Natural killer cell (primary cell): Measurements from ENCODE around the gene PRDM11. TPM values are rescaled to one million over a fixed set of nuclear protein-coding genes. Genes with fewer than 3 reads are reported as not detected.

Source experiments
- ATAC-seq, 3 donors: fragments of 150-1000 bp in 2 of 3; fragments of 200-7000 bp in 1 of 3; cut with Tn5 transposase; 1 replicate in 1 of 3; 2 replicates in 2 of 3; pipeline ENCODE4 v1.10.0; 2021; ENCODE audit warnings: mild to moderate bottlenecking in 2 of 3, moderate library complexity in 2 of 3
- DNase-seq, 2 donors: peaks; one replicate each; pipeline versions ENCODE4 v3.0.0 to v3.0.0-alpha.2; 2013 to 2021; ENCODE audit warnings: mixed read lengths in 1 of 2
- H3K27ac ChIP-seq: one replicate; pipeline ENCODE4 v1.5.1; 2013; ENCODE audit warnings: mild to moderate bottlenecking, low read length
- H3K27me3 ChIP-seq: one replicate; pipeline ENCODE4 v1.6.1; 2013; ENCODE audit warnings: low read length; ENCODE audit not compliant: control insufficient read depth, insufficient read depth
- H3K36me3 ChIP-seq: one replicate; pipeline ENCODE4 v1.6.1; 2013; ENCODE audit warnings: low read length; ENCODE audit not compliant: control insufficient read depth, insufficient read depth
- H3K4me1 ChIP-seq: one replicate; pipeline ENCODE4 v1.6.1; 2013; ENCODE audit warnings: low read length; ENCODE audit not compliant: control insufficient read depth, insufficient read depth
- H3K4me3 ChIP-seq: one replicate; pipeline ENCODE4 v1.5.1; 2013; ENCODE audit warnings: low read length
- H3K9me3 ChIP-seq: one replicate; pipeline ENCODE4 v1.6.1; 2013; ENCODE audit warnings: low read length; ENCODE audit not compliant: control insufficient read depth, insufficient read depth
- H3K27ac Mint-ChIP-seq, 2 donors: one replicate each; pipeline ENCODE4 v1.8.0; 2022; ENCODE audit warnings: mild to moderate bottlenecking in 2 of 2, mixed read lengths in 2 of 2, moderate library complexity in 1 of 2
- H3K27me3 Mint-ChIP-seq, 2 donors: one replicate each; pipeline ENCODE4 v1.8.0; 2022; ENCODE audit warnings: low read depth in 2 of 2, mixed read lengths in 2 of 2
- H3K36me3 Mint-ChIP-seq: one replicate; pipeline ENCODE4 v1.8.0; 2022; ENCODE audit warnings: mixed read lengths
- H3K4me1 Mint-ChIP-seq, 2 donors: one replicate each; pipeline ENCODE4 v1.8.0; 2022; ENCODE audit warnings: mixed read lengths in 2 of 2
- H3K4me3 Mint-ChIP-seq: one replicate; pipeline ENCODE4 v1.8.0; 2022; ENCODE audit warnings: mild to moderate bottlenecking, moderate library complexity, mixed read lengths
- H3K9me3 Mint-ChIP-seq, 2 donors: one replicate each; pipeline ENCODE4 v1.8.0; 2022; ENCODE audit warnings: mixed read lengths in 2 of 2
- WGBS: methylation state at CpG from one replicate; pipeline ENCODE4 v1.1.7; 2013; ENCODE audit warnings: missing lambda C conversion rate; ENCODE audit not compliant: insufficient coverage; 5-methylcytosine and 5-hydroxymethylcytosine counted together
- intact Hi-C: fragments of 100-400 bp; cut with micrococcal nuclease; formaldehyde crosslinking; loops from one replicate; pipeline ENCODE4 v1.14.2; 2022
- total RNA-seq, 4 donors: library from RNA; stranded (reverse); fragments of 120-200 nt in 1 of 4; gene quantifications; one replicate each; pipeline versions ENCODE4 v1.2.3 to v1.2.4, GENCODE V29; 2013 to 2022
- TF ChIP-seq, protein P1 (sequence below): fragments of 200-600 bp; IDR thresholded peaks from one replicate; pipeline ENCODE4 v1.8.0; 2022; ENCODE audit warnings: antibody characterized with exemption

Gene PRDM11
- total RNA-seq, 3 donors from 2014 or later (not counting 1 experiment from before 2014, with no cell fraction given), result 10.3 to 14.7 (median 13.7) TPM

DNA sequence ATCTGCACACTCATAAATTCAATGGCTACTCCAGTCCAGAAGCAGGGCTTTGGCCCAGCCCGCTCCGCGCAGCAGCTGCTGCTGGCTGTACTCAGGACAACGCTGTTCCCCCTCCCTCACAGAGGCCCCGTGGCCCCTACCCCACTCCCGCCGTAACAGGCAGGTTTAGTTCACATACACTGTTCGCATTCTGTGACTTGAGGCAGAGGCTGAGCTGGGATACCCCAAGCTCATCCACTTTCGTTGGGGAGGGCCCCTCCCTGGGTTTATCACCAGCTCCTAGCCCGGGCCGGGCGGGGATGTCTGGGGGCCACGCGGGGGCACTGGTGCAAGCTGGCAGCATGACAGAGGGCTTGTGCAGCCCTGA lies 87.3 kb downstream of the PRDM11 start:
- H3K27ac Mint-ChIP-seq, result no peak overlapping the region
- H3K27me3 Mint-ChIP-seq, result peaks cover 9% of the 10 kb centered on the region in 2 donors
- ATAC-seq, result no peak
- no peaks in the 10 kb centered on the region for H3K4me1 Mint-ChIP-seq
- no peak for DNase-seq
- Histone ChIP-seq H3K27me3 (no peaks in the 10 kb centered on the region), H3K4me3 (no peak overlapping the region), H3K27ac (no peak overlapping the region), H3K9me3 (no peaks in the 10 kb centered on the region), H3K4me1 (peaks cover 4% of the 10 kb centered on the region), H3K36me3 (no peaks in the 10 kb centered on the region)
- no peaks in the 10 kb centered on the region for H3K36me3 Mint-ChIP-seq
- TF ChIP-seq, protein P1, sequence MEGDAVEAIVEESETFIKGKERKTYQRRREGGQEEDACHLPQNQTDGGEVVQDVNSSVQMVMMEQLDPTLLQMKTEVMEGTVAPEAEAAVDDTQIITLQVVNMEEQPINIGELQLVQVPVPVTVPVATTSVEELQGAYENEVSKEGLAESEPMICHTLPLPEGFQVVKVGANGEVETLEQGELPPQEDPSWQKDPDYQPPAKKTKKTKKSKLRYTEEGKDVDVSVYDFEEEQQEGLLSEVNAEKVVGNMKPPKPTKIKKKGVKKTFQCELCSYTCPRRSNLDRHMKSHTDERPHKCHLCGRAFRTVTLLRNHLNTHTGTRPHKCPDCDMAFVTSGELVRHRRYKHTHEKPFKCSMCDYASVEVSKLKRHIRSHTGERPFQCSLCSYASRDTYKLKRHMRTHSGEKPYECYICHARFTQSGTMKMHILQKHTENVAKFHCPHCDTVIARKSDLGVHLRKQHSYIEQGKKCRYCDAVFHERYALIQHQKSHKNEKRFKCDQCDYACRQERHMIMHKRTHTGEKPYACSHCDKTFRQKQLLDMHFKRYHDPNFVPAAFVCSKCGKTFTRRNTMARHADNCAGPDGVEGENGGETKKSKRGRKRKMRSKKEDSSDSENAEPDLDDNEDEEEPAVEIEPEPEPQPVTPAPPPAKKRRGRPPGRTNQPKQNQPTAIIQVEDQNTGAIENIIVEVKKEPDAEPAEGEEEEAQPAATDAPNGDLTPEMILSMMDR, result no peak
- H3K9me3 Mint-ChIP-seq, result no peaks in the 10 kb centered on the region
- 85% methylated on average over 14 of the region's 14 CpGs for WGBS
- no peak overlapping the region for H3K4me3 Mint-ChIP-seq
- intact Hi-C loops, result no loop called here

DNA sequence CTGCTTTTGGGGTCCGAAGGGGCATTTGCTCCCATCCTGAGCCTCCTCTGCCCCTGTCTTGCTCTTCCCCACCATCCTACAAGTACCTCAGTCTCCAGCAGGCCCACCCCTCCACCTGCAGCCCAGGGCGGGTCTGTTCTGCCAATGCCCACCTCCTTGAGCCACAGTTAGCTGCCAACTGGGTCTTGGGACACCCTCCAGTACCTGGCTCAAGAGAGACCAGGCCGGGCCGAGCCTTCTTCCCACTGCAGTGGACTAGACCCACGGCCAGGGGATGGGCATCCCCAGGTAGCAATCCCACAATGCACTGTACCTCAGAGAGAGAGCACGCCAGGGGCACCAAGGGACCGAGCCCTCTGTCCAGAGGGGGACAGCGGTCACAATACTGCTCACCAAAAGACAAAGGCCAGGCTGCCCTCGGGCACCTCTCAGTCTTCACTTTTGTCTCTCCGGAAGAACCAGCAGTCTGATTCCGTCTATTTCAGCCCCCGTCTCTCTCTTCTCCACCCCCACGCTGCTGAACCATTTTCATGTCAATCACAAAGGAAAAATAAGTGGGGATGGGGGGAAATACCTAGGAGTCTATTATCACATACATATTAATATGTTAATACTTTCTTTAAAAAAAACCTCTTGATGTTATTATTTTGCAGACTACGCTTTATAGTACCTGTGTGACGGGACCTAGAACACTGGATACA lies 88.0 kb downstream of the PRDM11 start:
- H3K36me3 ChIP-seq, result no peaks in the 10 kb centered on the region
- no peaks in the 10 kb centered on the region for H3K27me3 ChIP-seq
- no peak overlapping the region for H3K4me3 ChIP-seq
- intact Hi-C loops, result no loop called here
- Mint-ChIP-seq H3K36me3 (no peaks in the 10 kb centered on the region), H3K27ac (no peak overlapping the region), H3K4me1 (no peaks in the 10 kb centered on the region), H3K27me3 (peaks cover 11 to 12% of the 10 kb centered on the region in 2 donors), H3K9me3 (no peaks in the 10 kb centered on the region), H3K4me3 (no peak overlapping the region)
- no peaks in the 10 kb centered on the region for H3K9me3 ChIP-seq
- no peak for ATAC-seq
- H3K4me1 ChIP-seq, result peaks cover 4% of the 10 kb centered on the region
- no peak overlapping the region for H3K27ac ChIP-seq
- DNase-seq, result no peak
- TF ChIP-seq, protein P1, result no peak
- 93% methylated on average over 12 of the region's 15 CpGs for WGBS

DNA sequence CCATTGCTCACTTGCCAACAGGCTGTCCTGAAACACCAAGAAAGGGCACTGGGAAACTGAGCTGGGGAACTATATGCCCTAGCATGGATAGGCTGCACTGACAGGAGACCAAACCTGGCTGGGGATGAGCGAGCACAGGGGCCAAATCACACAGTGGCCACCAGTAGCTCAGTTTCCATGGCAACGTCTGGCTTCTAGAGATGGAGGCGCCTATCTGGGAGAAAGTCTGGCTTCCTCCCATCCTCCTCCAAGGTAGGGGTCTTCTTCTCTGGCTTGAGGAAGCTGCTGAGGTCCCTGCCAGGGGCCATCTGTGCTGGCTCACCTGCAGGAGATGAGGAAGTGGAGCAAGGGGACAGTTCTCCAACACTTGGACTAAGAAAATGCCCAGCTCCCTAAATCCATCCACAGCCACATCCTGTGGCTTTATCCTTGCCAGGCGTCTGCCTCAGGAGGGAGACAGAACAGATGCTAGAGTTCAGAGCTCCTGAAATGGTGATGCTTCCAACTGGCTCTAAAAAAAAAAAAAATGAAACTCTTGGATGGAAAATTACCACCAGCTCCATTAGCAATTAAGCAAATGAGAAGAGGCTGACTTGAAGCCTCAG lies 91.4 kb downstream of the PRDM11 start:
- Mint-ChIP-seq H3K9me3 (no peaks in the 10 kb centered on the region), H3K36me3 (no peaks in the 10 kb centered on the region), H3K4me1 (no peaks in the 10 kb centered on the region), H3K4me3 (no peak overlapping the region), H3K27me3 (peaks cover 15 to 21% of the 10 kb centered on the region in 2 donors), H3K27ac (no peak overlapping the region)
- H3K27me3 ChIP-seq, result no peaks in the 10 kb centered on the region
- H3K4me1 ChIP-seq, result peaks cover 4% of the 10 kb centered on the region
- WGBS, result 64% methylated on average over 4 of the region's 4 CpGs
- H3K9me3 ChIP-seq, result no peaks in the 10 kb centered on the region
- H3K4me3 ChIP-seq, result no peak overlapping the region
- no peaks in the 10 kb centered on the region for H3K36me3 ChIP-seq
- intact Hi-C loops, result no loop called here
- DNase-seq (no peak), ATAC-seq (no peak)
- H3K27ac ChIP-seq, result no peak overlapping the region
- TF ChIP-seq, protein P1, result no peak
